ENCODE results near the gene MLX.

Gene MLX

DNA sequence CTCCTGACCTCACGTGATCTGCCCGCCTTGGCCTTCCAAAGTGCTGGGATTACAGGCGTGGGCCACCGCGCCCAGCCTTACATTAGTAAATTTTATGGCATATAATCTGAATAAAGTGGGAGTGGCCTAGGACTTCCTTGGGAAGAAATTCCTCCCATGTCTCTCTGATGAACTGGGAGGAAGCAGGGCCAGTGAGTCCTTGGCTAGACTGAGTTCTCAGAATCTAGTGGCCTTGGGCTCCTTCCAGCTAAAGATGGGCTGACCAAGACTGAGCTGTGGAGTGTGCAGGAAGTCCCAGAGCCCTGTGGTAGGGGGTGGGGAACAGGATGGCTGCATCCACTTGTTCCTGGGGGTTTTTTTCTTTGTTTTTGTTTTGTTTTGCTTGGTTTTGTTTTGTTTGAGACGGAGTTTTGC lies 40.9 kb upstream of the MLX start:
- in situ Hi-C loops (cut with MboI; ENCODE audit: low pct_unique_long_range_greater_than_20kb, low sequenced_read_pairs, unreplicated experiment) = no loop called here

GRCh38 chr17:42527932-42528331 lies 39.0 kb upstream of the MLX start:
- in situ Hi-C loops (cut with MboI; ENCODE audit: low pct_unique_long_range_greater_than_20kb, low sequenced_read_pairs, unreplicated experiment) = no loop called here
- no peak for DNase-seq (ENCODE audit: low spot score)
- TF ChIP-seq, protein P1, sequence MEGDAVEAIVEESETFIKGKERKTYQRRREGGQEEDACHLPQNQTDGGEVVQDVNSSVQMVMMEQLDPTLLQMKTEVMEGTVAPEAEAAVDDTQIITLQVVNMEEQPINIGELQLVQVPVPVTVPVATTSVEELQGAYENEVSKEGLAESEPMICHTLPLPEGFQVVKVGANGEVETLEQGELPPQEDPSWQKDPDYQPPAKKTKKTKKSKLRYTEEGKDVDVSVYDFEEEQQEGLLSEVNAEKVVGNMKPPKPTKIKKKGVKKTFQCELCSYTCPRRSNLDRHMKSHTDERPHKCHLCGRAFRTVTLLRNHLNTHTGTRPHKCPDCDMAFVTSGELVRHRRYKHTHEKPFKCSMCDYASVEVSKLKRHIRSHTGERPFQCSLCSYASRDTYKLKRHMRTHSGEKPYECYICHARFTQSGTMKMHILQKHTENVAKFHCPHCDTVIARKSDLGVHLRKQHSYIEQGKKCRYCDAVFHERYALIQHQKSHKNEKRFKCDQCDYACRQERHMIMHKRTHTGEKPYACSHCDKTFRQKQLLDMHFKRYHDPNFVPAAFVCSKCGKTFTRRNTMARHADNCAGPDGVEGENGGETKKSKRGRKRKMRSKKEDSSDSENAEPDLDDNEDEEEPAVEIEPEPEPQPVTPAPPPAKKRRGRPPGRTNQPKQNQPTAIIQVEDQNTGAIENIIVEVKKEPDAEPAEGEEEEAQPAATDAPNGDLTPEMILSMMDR (IDR thresholded peaks at IDR 0.05; ENCODE audit: extremely low read depth, insufficient read depth, missing control alignments) = no peak

More for the DNA sequence above, 40.9 kb upstream of the MLX start:
- TF ChIP-seq, protein P1 (IDR thresholded peaks at IDR 0.05; ENCODE audit: extremely low read depth, insufficient read depth, missing control alignments) = no peak
- DNase-seq (ENCODE audit: low spot score) = no peak

DNA sequence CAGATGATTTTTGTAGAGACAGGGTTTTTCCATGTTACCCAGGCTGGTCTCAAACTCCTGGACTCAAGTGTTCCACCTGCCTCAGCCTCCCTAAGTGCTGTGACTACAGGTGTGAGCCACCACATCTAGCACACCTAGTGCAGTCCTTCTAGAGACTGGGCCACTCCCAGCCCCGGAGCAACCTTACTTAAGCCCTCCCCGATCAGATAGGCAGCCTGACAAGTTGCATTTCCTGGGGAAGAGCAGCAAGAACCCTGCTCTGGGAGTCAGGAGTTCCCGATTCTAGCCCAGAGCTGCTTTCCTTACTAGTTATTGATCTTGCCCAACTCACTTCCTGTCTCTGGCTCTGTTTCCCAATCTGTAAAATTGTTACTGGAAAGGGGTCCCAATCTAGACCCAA lies 37.8 kb upstream of the MLX start:
- DNase-seq (ENCODE audit: low spot score) = no peak
- in situ Hi-C loops (cut with MboI; ENCODE audit: low pct_unique_long_range_greater_than_20kb, low sequenced_read_pairs, unreplicated experiment) = no loop called here
- TF ChIP-seq, protein P1 (IDR thresholded peaks at IDR 0.05; ENCODE audit: extremely low read depth, insufficient read depth, missing control alignments) = no peak

GRCh38 chr17:42530952-42531454 lies 35.9 kb upstream of the MLX start:
- TF ChIP-seq, protein P1 (IDR thresholded peaks at IDR 0.05; ENCODE audit: extremely low read depth, insufficient read depth, missing control alignments) = no peak
- in situ Hi-C loops (cut with MboI; ENCODE audit: low pct_unique_long_range_greater_than_20kb, low sequenced_read_pairs, unreplicated experiment) = no loop called here
- DNase-seq (ENCODE audit: low spot score) = no peak

GRCh38 chr17:42531455-42532354 lies 35.2 kb upstream of the MLX start:
- TF ChIP-seq, protein P1 (IDR thresholded peaks at IDR 0.05; ENCODE audit: extremely low read depth, insufficient read depth, missing control alignments) = peak; percentile 41
- in situ Hi-C loops (cut with MboI; ENCODE audit: low pct_unique_long_range_greater_than_20kb, low sequenced_read_pairs, unreplicated experiment) = no loop called here
- DNase-seq (ENCODE audit: low spot score) = peak; percentile 68

- no peak for DNase-seq (ENCODE audit: low spot score)
- TF ChIP-seq, protein P1 (IDR thresholded peaks at IDR 0.05; ENCODE audit: extremely low read depth, insufficient read depth, missing control alignments) = no peak
- in situ Hi-C loops (cut with MboI; ENCODE audit: low pct_unique_long_range_greater_than_20kb, low sequenced_read_pairs, unreplicated experiment) = no loop called here
These were observed 31.5 kb upstream of the MLX start for GRCh38 chr17:42535155-42536047.
